Tibial nerve (tissue), 4 donors: Measurements from ENCODE around the gene PYDC1. TPM values are rescaled to one million over a fixed set of nuclear protein-coding genes. Genes with fewer than 3 reads are reported as not detected.

Experiments used
- DNase-seq, 2 donors: peaks; one replicate each; pipeline ENCODE4 v3.0.0-alpha.2; 2019; ENCODE audit warnings: low spot score in 2 of 2
- H3K27ac ChIP-seq, 4 donors: fragments of 200-600 bp; sonication (generic) in 3 of 4; one replicate each; pipeline ENCODE4 v1.5.1; 2017 to 2019; ENCODE audit warnings: mild to moderate bottlenecking in 1 of 4
- H3K27me3 ChIP-seq, 2 donors: fragments of 200-600 bp; sonication (generic) in 1 of 2; one replicate each; pipeline versions ENCODE4 v1.5.1 to v1.6.0; 2017 to 2019
- H3K36me3 ChIP-seq, 3 donors: fragments of 200-600 bp; sonication (generic); one replicate each; pipeline ENCODE4 v1.5.1; 2018 to 2019
- H3K4me1 ChIP-seq, 4 donors: fragments of 200-600 bp; sonication (generic) in 3 of 4; one replicate each; pipeline ENCODE4 v1.5.1; 2017 to 2019
- H3K4me3 ChIP-seq, 4 donors: fragments of 200-600 bp; sonication (generic) in 3 of 4; one replicate each; pipeline ENCODE4 v1.5.1; 2017 to 2019; ENCODE audit warnings: mild to moderate bottlenecking in 1 of 4, moderate library complexity in 1 of 4
- H3K9me3 ChIP-seq, 4 donors: fragments of 200-600 bp; sonication (generic) in 3 of 4; one replicate each; pipeline ENCODE4 v1.5.1; 2017 to 2019
- EP300 ChIP-seq, 2 donors: sonication (generic); formaldehyde crosslinking; IDR thresholded peaks; one replicate each; pipeline ENCODE4 v1.6.1; 2017; ENCODE audit warnings: antibody characterized with exemption in 2 of 2, mild to moderate bottlenecking in 1 of 2
- POLR2A ChIP-seq, 2 donors: fragments of 450-650 bp; IDR thresholded peaks; one replicate each; pipeline ENCODE4 v1.6.1; 2017; ENCODE audit warnings: antibody characterized with exemption in 2 of 2, mild to moderate bottlenecking in 2 of 2, moderate library complexity in 2 of 2
- WGBS, 2 donors: methylation state at CpG; one replicate each; pipeline ENCODE4 v1.1.5; 2018; 5-methylcytosine and 5-hydroxymethylcytosine counted together
- total RNA-seq, 4 donors: library from RNA; depleted of rRNA; stranded (reverse); fragments of >200 nt; gene quantifications; one replicate each; pipeline ENCODE4 v1.1.0, GENCODE V29; 2016
- TF ChIP-seq, protein P1 (sequence below), 5 experiments: fragments of 200-600 bp in 3 of 5; fragments of 450-650 bp in 2 of 5; sonication (generic) in 3 of 5; IDR thresholded peaks; one replicate each; pipeline ENCODE4 v1.5.1; 2016 to 2019; ENCODE audit warnings: antibody characterized with exemption in 5 of 5, mild to moderate bottlenecking in 3 of 5, moderate library complexity in 2 of 5

Gene PYDC1
- total RNA-seq, 4 donors from 2014 or later = 5.5 TPM; not detected in 3

DNA sequence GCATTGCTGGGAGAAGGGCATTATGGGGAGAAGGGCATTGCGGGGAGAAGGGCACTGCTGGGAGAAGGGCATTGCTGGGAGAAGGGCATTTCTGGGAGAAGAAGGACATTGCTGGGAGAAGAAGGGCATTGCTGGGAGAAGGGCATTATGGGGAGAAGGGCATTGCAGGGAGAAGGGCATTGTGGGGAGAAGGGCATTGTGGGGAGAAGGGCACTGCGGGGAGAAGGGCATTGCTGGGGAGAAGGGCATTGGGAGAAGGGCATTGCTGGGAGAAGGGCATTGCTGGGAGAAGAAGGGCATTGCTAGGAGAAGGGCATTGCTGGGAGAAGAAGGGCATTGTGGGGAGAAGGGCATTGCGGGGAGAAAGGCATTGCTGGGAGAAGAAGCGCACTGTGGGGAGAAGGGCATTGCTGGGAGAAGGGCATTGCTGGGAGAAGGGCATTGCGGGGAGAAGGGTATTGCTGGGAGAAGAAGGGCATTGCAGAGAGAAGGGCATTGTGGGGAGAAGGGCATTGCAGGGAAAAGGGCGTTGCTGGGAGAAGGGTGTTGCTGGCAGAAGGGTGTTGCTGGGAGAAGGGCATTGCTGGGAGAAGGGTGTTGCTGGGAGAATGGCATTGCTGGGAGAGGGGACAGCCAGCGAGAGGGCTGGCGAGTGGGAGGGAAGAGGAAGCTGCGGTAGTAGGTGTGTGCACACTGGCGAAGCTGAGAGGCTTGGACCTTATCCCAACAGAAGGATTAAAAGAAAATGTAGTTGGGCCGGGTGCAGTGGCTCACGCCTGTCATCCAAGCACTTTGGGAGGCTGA is 4.6 kb upstream of the PYDC1 start:
- no peak for DNase-seq
- peaks cover 0 to 35% of the 10 kb centered on the region in 2 donors for H3K27me3 ChIP-seq
- peaks cover 0 to 6% (median 5%) of the 10 kb centered on the region in 4 donors for H3K4me1 ChIP-seq
- TF ChIP-seq EP300 (IDR thresholded peaks at IDR 0.05) = no peak
- no peaks in the 10 kb centered on the region for H3K36me3 ChIP-seq
- no peak overlapping the region for H3K27ac ChIP-seq
- 72 to 78% methylated on average over 12 of the region's 12 CpGs for WGBS, 2 donors
- H3K9me3 ChIP-seq = no peaks in the 10 kb centered on the region
- H3K4me3 ChIP-seq = no peak overlapping the region

DNA sequence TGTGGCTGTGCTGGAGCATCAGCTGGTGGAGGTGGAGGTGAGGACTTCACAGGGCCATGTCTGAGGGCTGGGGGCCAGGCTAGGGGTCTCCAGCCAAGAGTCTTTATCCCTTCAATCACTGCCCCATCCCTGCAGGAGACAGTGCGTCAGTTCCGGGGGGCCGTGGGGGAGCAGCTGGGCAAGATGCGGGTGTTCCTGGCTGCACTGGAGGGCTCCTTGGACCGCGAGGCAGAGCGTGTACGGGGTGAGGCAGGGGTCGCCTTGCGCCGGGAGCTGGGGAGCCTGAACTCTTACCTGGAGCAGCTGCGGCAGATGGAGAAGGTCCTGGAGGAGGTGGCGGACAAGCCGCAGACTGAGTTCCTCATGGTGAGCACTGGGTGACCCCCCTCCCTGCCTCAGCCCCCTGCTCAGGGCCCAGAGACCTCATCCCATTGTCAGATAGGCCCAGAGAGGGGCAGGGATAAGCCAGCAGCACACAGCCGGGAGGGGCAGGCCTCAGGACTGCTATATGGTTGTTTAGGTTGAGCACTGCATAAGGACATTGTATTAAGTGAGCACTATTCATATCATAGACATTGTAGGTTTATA is 2.3 kb upstream of the PYDC1 start:
- H3K36me3 ChIP-seq = no peaks in the 10 kb centered on the region
- peaks cover 0 to 55% of the 10 kb centered on the region in 2 donors for H3K27me3 ChIP-seq
- no peak overlapping the region for H3K27ac ChIP-seq
- TF ChIP-seq POLR2A (IDR thresholded peaks at IDR 0.05) = no peak
- TF ChIP-seq, protein P1, sequence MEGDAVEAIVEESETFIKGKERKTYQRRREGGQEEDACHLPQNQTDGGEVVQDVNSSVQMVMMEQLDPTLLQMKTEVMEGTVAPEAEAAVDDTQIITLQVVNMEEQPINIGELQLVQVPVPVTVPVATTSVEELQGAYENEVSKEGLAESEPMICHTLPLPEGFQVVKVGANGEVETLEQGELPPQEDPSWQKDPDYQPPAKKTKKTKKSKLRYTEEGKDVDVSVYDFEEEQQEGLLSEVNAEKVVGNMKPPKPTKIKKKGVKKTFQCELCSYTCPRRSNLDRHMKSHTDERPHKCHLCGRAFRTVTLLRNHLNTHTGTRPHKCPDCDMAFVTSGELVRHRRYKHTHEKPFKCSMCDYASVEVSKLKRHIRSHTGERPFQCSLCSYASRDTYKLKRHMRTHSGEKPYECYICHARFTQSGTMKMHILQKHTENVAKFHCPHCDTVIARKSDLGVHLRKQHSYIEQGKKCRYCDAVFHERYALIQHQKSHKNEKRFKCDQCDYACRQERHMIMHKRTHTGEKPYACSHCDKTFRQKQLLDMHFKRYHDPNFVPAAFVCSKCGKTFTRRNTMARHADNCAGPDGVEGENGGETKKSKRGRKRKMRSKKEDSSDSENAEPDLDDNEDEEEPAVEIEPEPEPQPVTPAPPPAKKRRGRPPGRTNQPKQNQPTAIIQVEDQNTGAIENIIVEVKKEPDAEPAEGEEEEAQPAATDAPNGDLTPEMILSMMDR (IDR thresholded peaks at IDR 0.05) = no peak
- TF ChIP-seq EP300 (IDR thresholded peaks at IDR 0.05) = no peak
- no peak for DNase-seq
- peaks cover 0 to 29% (median 22%) of the 10 kb centered on the region in 4 donors for H3K4me1 ChIP-seq
- H3K4me3 ChIP-seq = no peak overlapping the region
- 87 to 88% methylated on average over 15 of the region's 15 CpGs for WGBS, 2 donors
- H3K9me3 ChIP-seq = no peaks in the 10 kb centered on the region

DNA sequence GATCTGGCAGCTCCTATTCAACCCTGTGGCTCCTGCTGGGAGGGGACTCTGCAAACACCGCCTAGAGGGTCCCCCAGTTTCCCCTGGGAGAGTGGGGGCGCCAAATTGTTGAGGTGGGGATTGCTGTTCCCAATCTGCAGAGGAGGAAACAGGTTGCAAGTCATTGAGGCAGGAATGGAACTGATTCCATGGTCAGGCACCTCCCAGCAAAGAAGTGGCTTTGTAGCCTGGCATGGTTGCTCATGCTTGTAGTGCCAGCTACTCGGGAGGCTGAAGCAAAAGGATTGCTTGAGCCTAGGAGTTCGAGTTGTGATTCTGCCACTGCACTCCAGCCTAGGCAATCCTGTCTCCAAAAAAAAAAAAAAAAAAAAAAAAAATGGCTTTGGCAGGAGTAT is 198 bp upstream of the PYDC1 start:
- H3K27me3 ChIP-seq = peaks cover 0 to 55% of the 10 kb centered on the region in 2 donors
- 18 to 31% methylated on average over 4 of the region's 4 CpGs for WGBS, 2 donors
- TF ChIP-seq, protein P1 (IDR thresholded peaks at IDR 0.05) = no peak
- TF ChIP-seq EP300 (IDR thresholded peaks at IDR 0.05) (no peak), POLR2A (IDR thresholded peaks at IDR 0.05) (no peak)
- no peaks in the 10 kb centered on the region for H3K36me3 ChIP-seq
- peaks cover 0 to 29% (median 22%) of the 10 kb centered on the region in 4 donors for H3K4me1 ChIP-seq
- no peak for DNase-seq
- no peaks in the 10 kb centered on the region for H3K9me3 ChIP-seq
- no peak overlapping the region for H3K27ac ChIP-seq
- peak overlapping the region in 1 of 4 donors; percentile 44 for H3K4me3 ChIP-seq

DNA sequence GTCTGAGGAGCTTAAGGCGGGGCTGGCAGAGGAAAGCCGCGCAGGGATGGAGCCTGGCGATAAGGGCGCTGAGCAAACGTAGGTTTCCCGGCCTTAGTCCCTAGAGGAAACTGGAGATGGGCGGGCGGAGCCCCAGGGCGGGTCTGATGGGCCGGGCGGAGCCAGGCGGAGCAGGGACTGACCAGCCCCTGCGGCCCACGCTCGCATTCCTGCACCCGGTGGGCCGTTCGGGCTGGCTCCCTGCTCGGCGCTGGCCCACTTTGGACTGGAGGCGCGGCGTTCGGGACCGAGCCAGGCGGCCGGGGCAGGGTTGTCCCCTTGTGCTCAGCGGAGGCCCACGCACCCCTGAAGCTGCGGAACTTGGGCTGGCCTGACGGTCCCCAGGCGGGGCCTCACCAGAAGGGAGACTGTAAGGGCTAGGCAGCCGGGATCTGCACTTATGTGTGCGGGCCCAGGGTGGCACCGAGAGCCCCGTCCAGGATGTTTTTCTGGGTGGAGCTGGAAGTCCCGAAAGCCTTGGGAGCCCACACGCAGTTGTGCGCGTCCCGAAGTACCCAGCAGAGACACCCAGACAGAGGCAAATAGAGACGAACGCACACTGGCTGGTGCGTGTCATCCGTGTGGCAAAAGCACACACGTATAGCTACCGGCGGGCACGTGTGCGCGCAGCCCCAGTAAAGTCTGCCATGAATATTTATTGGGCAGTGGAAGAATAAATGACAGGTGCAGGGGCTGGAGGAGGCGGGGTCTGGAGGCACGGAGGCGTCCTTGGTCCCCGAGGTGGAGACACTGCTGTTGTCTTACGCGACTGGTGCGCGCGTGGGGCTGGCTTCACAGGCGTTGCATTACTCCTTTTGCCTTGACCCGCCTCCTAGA is 1.4 kb downstream of the PYDC1 start:
- WGBS, 2 donors = 0 to 1% methylated on average over 28 to 63 of the region's 63 CpGs
- DNase-seq = no peak
- no peaks in the 10 kb centered on the region for H3K9me3 ChIP-seq
- peak in 1 of 2 donors; percentile 40 for TF ChIP-seq EP300 (IDR thresholded peaks at IDR 0.05)
- TF ChIP-seq, protein P1 (IDR thresholded peaks at IDR 0.05) = no peak
- TF ChIP-seq POLR2A (IDR thresholded peaks at IDR 0.05) = peak in 1 of 2 donors; percentile 25
- peak overlapping the region; percentile 23 to 53 (median 48) for H3K4me3 ChIP-seq
- no peaks in the 10 kb centered on the region for H3K36me3 ChIP-seq
- H3K27ac ChIP-seq = peak overlapping the region in 1 of 4 donors; percentile 66
- H3K4me1 ChIP-seq = peaks cover 0 to 29% (median 22%) of the 10 kb centered on the region in 4 donors
- peaks cover 0 to 55% of the 10 kb centered on the region in 2 donors for H3K27me3 ChIP-seq

DNA sequence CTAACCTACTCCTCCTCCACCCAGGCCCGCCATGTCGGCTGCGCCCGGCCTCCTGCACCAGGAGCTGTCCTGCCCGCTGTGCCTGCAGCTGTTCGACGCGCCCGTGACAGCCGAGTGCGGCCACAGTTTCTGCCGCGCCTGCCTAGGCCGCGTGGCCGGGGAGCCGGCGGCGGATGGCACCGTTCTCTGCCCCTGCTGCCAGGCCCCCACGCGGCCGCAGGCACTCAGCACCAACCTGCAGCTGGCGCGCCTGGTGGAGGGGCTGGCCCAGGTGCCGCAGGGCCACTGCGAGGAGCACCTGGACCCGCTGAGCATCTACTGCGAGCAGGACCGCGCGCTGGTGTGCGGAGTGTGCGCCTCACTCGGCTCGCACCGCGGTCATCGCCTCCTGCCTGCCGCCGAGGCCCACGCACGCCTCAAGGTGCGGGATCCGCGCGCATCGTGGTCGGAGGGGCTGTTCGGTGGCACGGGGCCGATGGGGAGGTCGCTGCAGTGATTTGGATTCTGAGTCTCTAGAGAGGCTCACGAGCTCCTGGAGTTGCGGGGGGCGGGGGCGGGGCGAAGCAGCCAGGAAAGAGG is 2.1 kb downstream of the PYDC1 start:
- 5 to 17% methylated on average over 19 to 27 of the region's 58 CpGs for WGBS, 2 donors
- H3K27ac ChIP-seq = peak overlapping the region in 2 of 4 donors; percentile 57 to 66
- peak overlapping the region; percentile 23 to 53 (median 48) for H3K4me3 ChIP-seq
- TF ChIP-seq, protein P1 (IDR thresholded peaks at IDR 0.05) = no peak
- TF ChIP-seq POLR2A (IDR thresholded peaks at IDR 0.05) (no peak), EP300 (IDR thresholded peaks at IDR 0.05) (no peak)
- H3K27me3 ChIP-seq = peaks cover 0 to 51% of the 10 kb centered on the region in 2 donors
- DNase-seq = no peak
- H3K36me3 ChIP-seq = no peaks in the 10 kb centered on the region
- H3K9me3 ChIP-seq = no peaks in the 10 kb centered on the region
- peaks cover 0 to 29% (median 22%) of the 10 kb centered on the region in 4 donors for H3K4me1 ChIP-seq
